ENCODE results near the gene POLR2F.

- TF ChIP-seq, protein P1, sequence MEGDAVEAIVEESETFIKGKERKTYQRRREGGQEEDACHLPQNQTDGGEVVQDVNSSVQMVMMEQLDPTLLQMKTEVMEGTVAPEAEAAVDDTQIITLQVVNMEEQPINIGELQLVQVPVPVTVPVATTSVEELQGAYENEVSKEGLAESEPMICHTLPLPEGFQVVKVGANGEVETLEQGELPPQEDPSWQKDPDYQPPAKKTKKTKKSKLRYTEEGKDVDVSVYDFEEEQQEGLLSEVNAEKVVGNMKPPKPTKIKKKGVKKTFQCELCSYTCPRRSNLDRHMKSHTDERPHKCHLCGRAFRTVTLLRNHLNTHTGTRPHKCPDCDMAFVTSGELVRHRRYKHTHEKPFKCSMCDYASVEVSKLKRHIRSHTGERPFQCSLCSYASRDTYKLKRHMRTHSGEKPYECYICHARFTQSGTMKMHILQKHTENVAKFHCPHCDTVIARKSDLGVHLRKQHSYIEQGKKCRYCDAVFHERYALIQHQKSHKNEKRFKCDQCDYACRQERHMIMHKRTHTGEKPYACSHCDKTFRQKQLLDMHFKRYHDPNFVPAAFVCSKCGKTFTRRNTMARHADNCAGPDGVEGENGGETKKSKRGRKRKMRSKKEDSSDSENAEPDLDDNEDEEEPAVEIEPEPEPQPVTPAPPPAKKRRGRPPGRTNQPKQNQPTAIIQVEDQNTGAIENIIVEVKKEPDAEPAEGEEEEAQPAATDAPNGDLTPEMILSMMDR (IDR thresholded peaks at IDR 0.05) = no peak
- TF ChIP-seq POLR2A (IDR thresholded peaks at IDR 0.05) = no peak
These were observed 41.5 kb downstream of the POLR2F start for GRCh38 chr22:37994982-37995381.
